HG02884 (cell line): Measurements from ENCODE around the gene RPUSD2.

Experiments used
- ATAC-seq: cut with Tn5 transposase; IDR thresholded peaks from one replicate; pipeline ENCODE4 v1.9.1; 2021; ENCODE audit warnings: mild to moderate bottlenecking, moderate library complexity; ENCODE audit not compliant: unreplicated experiment

The RPUSD2 gene

DNA sequence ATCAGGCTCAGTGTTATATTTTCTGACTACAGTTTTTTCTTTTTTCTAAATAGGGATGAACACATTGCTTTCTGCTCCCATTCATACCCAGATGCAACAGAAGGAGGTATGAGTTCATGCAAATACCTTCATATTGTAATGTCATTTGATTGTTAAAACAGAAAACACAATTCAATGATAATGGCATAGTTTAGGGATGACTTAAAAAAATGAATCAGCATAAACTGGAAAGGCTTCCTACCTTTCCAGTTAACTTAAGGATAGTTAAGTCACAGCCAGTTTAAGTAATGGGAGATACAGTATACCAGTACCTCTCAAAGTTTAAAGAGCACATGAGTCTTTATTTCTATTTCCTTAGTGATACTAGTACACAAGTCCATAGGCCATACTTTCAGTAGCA is 49.8 kb downstream of the RPUSD2 start:
- ATAC-seq, result no peak

- no peak for ATAC-seq
Observed at GRCh38 chr15:40623361-40623760, 54.3 kb downstream of the RPUSD2 start.
